K562 (cell line): Measurements from ENCODE around the gene TRIP10. TPM values are rescaled to one million over a fixed set of nuclear protein-coding genes. Genes with fewer than 3 reads are reported as not detected.

Experiments
- BRF1 ChIP-seq: IDR thresholded peaks from 3 replicates; pipeline ENCODE4 v1.6.1; 2011; ENCODE audit warnings: borderline replicate concordance, mild to moderate bottlenecking; ENCODE audit not compliant: insufficient read length; ENCODE audit errors: extremely low read depth
- CREB3 ChIP-seq: fragments of 450-650 bp; conservative IDR thresholded peaks from 2 replicates; pipeline ENCODE4 v1.6.1; 2016; ENCODE audit warnings: missing genetic modification characterization, low read depth, mild to moderate bottlenecking, missing compliant biosample characterization, moderate library complexity
- DNMT1 ChIP-seq: fragments of 450-650 bp; IDR thresholded peaks from 2 replicates; pipeline ENCODE4 v1.6.1; 2016; ENCODE audit warnings: antibody characterized with exemption, mild to moderate bottlenecking
- ILK ChIP-seq: fragments of 450-650 bp; IDR thresholded peaks from 2 replicates; pipeline ENCODE4 v1.6.1; 2016; ENCODE audit warnings: missing genetic modification characterization, low read depth, mild to moderate bottlenecking, missing compliant biosample characterization, moderate library complexity, borderline replicate concordance
- LARP7 ChIP-seq: fragments of 450-650 bp; IDR thresholded peaks from 2 replicates; pipeline ENCODE4 v1.6.1; 2016
- TAF15 ChIP-seq: fragments of 200-400 bp; formaldehyde crosslinking; IDR thresholded peaks from 2 replicates; pipeline ENCODE4 v1.6.1; 2017; ENCODE audit warnings: mild to moderate bottlenecking, low read depth, low read length, moderate library complexity
- TEAD4 ChIP-seq, 2 experiments: sonication (generic) in 1 of 2; formaldehyde crosslinking in 1 of 2; IDR thresholded peaks; 2 replicates each; pipeline versions ENCODE4 v1.6.1 to v1.8.0; 2012 to 2022; ENCODE audit warnings: borderline replicate concordance in 1 of 2, inconsistent platforms in 1 of 2, low read length in 1 of 2, mild to moderate bottlenecking in 1 of 2, missing genetic modification reagents in 1 of 2
- XRCC4 ChIP-seq: IDR thresholded peaks from one replicate; pipeline ENCODE4 v1.6.1; 2011; ENCODE audit not compliant: insufficient read depth, insufficient read length; ENCODE audit errors: extremely low read depth
- ZBTB40 ChIP-seq, 2 experiments: fragments of 450-650 bp in 1 of 2; sonication (generic) in 1 of 2; formaldehyde crosslinking in 1 of 2; IDR thresholded peaks; 2 replicates each; pipeline versions ENCODE4 v1.7.1 to v1.9.0; 2016 to 2022; ENCODE audit warnings: inconsistent platforms in 1 of 2, mild to moderate bottlenecking in 1 of 2, missing genetic modification reagents in 1 of 2
- ZNF23 ChIP-seq: fragments of 250-450 bp; sonication (Bioruptor Pico); IDR thresholded peaks from 2 replicates; pipeline ENCODE4 v1.4.0; 2020; ENCODE audit warnings: mild to moderate bottlenecking
- ZNF398 ChIP-seq: fragments of 250-450 bp; sonication (Bioruptor Pico); IDR thresholded peaks from 2 replicates; pipeline ENCODE4 v1.8.0; 2021; ENCODE audit warnings: moderate library complexity, mild to moderate bottlenecking, inconsistent platforms
- polyA plus RNA-seq, 8 experiments: library from polyadenylated mRNA; depleted of rRNA in 4 of 8; stranded (reverse) in 5 of 8; unstranded in 3 of 8; fragments of >200 nt; fragmentation: Nextera tagmentation in 2 of 8; fragmentation: Illumina TruSeq in 1 of 8; extraction: Ambion mirVana in 2 of 8; extraction: Trizol in 1 of 8; gene quantifications; 2 replicates each; pipeline versions ENCODE4 v1.2.1 to v1.2.3, GENCODE V29; 2011 to 2014; ENCODE audit warnings: inconsistent platforms in 1 of 8, missing spikeins in 1 of 8
- total RNA-seq, 7 experiments: library from RNA; depleted of rRNA in 6 of 7; stranded (reverse); fragments of >200 nt in 6 of 7; fragmentation: Illumina TruSeq in 2 of 7; extraction: Trizol in 2 of 7; gene quantifications; 2 replicates each; pipeline versions ENCODE4 v1.2.1 to v1.2.3, GENCODE V29; 2011 to 2021; ENCODE audit warnings: low replicate concordance in 1 of 7
- TF ChIP-seq, protein P1 (sequence below): fragments of 250-450 bp; sonication (Bioruptor Pico); IDR thresholded peaks from 2 replicates; pipeline ENCODE4 v1.5.0; 2020; ENCODE audit warnings: mild to moderate bottlenecking

TRIP10 gene
- total and polyA plus RNA-seq, 9 of the 15 experiments (the other 6 are each of a cell fraction or from before 2014, with no cell fraction given) = 1.2 to 66.8 (median 36.1) TPM

DNA sequence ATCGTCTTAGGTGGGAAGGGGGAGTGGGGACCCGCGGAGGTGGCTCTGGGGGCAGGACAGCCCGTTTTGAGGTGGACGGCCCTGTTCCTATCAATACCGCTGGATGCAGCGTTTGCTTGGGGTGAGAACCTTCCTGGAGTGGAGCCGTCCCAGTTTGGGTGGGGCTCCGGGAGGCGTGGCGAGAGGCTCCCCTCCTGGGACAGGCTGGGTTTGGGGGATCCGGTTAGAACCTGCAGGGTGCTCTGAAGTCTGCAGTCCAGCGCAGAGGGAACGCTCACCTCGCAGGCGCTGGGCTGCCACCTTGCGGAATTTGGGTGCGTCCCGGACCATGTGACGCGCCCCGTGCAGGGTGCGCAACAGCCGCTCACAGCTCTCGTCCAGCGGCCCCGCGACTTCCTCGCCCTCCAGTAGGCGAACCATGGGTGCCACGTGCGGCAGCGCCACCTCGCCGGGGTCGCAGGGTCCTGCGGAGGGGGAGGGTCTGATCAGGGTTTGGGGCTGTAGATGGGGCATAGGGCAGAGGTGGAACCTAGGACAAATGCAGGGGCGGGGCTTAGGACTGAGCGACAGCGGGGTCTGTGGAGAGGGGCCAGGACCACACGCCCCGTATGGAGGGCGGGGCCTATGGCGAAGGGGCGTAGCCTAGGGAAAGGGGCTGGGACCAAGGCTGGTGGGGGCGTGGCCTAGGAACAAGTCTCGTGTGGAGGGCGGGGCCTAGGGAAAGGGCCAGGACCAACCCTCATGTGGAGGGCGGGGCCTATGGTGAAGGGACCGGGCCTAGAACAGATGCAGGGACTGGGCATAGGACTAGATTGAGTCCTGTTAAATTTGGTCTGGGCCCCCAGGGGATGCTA is 13.9 kb downstream of the TRIP10 start (continued):
- TF ChIP-seq CREB3 (tag) (no peak), ZBTB40 (IDR thresholded peaks at IDR 0.05) (no peak), ZBTB40 (CRISPR knock-in tag; IDR thresholded peaks at IDR 0.05) (no peak), LARP7 (no peak; the same call in 1 of the 2 replicates), BRF1 (no peak), XRCC4 (no peak), ILK (no peak), ZNF398 (CRISPR knock-in tag) (no peak), ZNF23 (CRISPR knock-in tag) (no peak), DNMT1 (no peak), TAF15 (no peak), TEAD4 (IDR thresholded peaks at IDR 0.05; ENCODE audit: low read length) (peak; percentile 78), TEAD4 (CRISPR knock-in tag; IDR thresholded peaks at IDR 0.05; ENCODE audit: borderline replicate concordance) (no peak)
- TF ChIP-seq, protein P1, sequence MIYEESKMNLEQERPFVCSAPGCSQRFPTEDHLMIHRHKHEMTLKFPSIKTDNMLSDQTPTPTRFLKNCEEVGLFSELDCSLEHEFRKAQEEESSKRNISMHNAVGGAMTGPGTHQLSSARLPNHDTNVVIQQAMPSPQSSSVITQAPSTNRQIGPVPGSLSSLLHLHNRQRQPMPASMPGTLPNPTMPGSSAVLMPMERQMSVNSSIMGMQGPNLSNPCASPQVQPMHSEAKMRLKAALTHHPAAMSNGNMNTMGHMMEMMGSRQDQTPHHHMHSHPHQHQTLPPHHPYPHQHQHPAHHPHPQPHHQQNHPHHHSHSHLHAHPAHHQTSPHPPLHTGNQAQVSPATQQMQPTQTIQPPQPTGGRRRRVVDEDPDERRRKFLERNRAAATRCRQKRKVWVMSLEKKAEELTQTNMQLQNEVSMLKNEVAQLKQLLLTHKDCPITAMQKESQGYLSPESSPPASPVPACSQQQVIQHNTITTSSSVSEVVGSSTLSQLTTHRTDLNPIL (CRISPR knock-in tag) = no peak
